AG04450 (cell line): Measurements from ENCODE around the gene MAP2K4. TPM values are rescaled to one million over a fixed set of nuclear protein-coding genes. Genes with fewer than 3 reads are reported as not detected.

ENCODE experiments used
- CTCF ChIA-PET: fragments of 300-600, 350-600 bp; formaldehyde crosslinking; extraction: SDS; loops from one replicate; lab custom pipeline; 2022; ENCODE audit warnings: antibody characterized with exemption, inconsistent platforms; lab: Charles Lee
- POLR2A ChIA-PET: fragments of 350-600 bp; formaldehyde crosslinking; extraction: SDS; loops from one replicate; lab custom pipeline; 2021; ENCODE audit warnings: antibody characterized with exemption, inconsistent platforms; lab: Yijun Ruan, JAX
- DNase-seq: peaks from one replicate; pipeline ENCODE4 v3.0.0-alpha.2; 2011; ENCODE audit warnings: low read depth, low spot score
- H3K27ac ChIP-seq: one replicate; pipeline ENCODE4 v1.5.1; 2012; ENCODE audit warnings: low read depth, low read length, control low read depth
- H3K27me3 ChIP-seq: one replicate; pipeline ENCODE4 v1.6.0; 2012; ENCODE audit warnings: low read length; ENCODE audit not compliant: control insufficient read depth, insufficient read depth
- H3K4me3 ChIP-seq: 2 replicates; pipeline ENCODE4 v1.5.1; 2011; ENCODE audit warnings: mild to moderate bottlenecking, low read depth, low read length, control low read depth
- H3K9me3 ChIP-seq: 2 replicates; pipeline ENCODE4 v1.5.1; 2012; ENCODE audit warnings: low read length; ENCODE audit not compliant: control insufficient read depth, insufficient read depth
- polyA plus RNA-seq: library from polyadenylated mRNA; depleted of rRNA; stranded (reverse); fragments of >200 nt; gene quantifications from 2 replicates; pipeline ENCODE4 v1.2.3, GENCODE V29; 2011
- TF ChIP-seq, protein P1 (sequence below): IDR thresholded peaks from 2 replicates; pipeline ENCODE4 v1.5.1; 2011; ENCODE audit warnings: low read depth, low read length, control low read depth, inconsistent platforms

Gene MAP2K4
- polyA plus RNA-seq, 1 experiment = 32.9 TPM

DNA sequence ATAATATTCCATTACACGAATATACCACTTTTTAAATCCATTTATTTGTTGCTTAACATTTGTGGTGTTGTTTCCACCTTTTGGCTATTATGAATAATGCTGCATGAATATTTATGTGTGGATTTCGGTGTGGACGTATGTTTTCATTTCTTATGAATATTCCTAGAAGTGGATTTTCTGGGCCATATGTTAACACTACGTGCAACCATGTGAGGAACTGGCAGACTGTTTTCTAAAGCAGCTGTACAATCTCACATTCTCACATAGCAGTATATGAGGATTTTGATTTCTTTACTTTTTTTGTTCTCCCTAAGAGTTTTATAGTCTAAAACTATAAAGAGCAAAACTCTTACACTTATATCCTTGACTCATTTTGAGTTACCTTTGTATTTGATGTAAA lies 143.4 kb downstream of the MAP2K4 start:
- ChIA-PET POLR2A (no interaction called here), CTCF (no interaction called here)
- H3K4me3 ChIP-seq = no peak overlapping the region
- no peak for DNase-seq
- H3K27me3 ChIP-seq = no peaks in the 10 kb centered on the region
- TF ChIP-seq, protein P1, sequence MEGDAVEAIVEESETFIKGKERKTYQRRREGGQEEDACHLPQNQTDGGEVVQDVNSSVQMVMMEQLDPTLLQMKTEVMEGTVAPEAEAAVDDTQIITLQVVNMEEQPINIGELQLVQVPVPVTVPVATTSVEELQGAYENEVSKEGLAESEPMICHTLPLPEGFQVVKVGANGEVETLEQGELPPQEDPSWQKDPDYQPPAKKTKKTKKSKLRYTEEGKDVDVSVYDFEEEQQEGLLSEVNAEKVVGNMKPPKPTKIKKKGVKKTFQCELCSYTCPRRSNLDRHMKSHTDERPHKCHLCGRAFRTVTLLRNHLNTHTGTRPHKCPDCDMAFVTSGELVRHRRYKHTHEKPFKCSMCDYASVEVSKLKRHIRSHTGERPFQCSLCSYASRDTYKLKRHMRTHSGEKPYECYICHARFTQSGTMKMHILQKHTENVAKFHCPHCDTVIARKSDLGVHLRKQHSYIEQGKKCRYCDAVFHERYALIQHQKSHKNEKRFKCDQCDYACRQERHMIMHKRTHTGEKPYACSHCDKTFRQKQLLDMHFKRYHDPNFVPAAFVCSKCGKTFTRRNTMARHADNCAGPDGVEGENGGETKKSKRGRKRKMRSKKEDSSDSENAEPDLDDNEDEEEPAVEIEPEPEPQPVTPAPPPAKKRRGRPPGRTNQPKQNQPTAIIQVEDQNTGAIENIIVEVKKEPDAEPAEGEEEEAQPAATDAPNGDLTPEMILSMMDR = no peak
- no peaks in the 10 kb centered on the region; the same call in 1 of the 2 replicates for H3K9me3 ChIP-seq
- no peak overlapping the region for H3K27ac ChIP-seq

GRCh38 chr17:12178644-12179330 lies 158.1 kb downstream of the MAP2K4 start:
- no peak for DNase-seq
- Histone ChIP-seq H3K9me3 (no peaks in the 10 kb centered on the region), H3K27ac (no peak overlapping the region), H3K27me3 (no peaks in the 10 kb centered on the region), H3K4me3 (no peak overlapping the region)
- TF ChIP-seq, protein P1 = no peak
- ChIA-PET POLR2A (interaction anchor here (0.6 kb wide), 1 partner anchor 90 kb away, joined by 5 read pairs; no protein-coding TSS in a partner anchor), CTCF (interaction anchor here (1.0 to 3.5 kb wide), 4 partner anchors 488 to 826 kb away, joined by 3 to 42 read pairs (median 19); partner anchors contain the start of gene MYOCD)

- TF ChIP-seq, protein P1 = peak; percentile 72
- CTCF ChIA-PET = interaction anchor here (0.5 to 3.5 kb wide), 15 partner anchors 50 to 851 kb away, joined by 3 to 42 read pairs (median 5); partner anchors contain the start of gene MYOCD
- peak; percentile 53 for DNase-seq
- Histone ChIP-seq H3K27me3 (no peaks in the 10 kb centered on the region), H3K27ac (no peak overlapping the region), H3K9me3 (no peaks in the 10 kb centered on the region), H3K4me3 (no peak overlapping the region)
- POLR2A ChIA-PET = no interaction called here
These were observed 160.1 kb downstream of the MAP2K4 start for GRCh38 chr17:12180644-12181261.

- Histone ChIP-seq H3K27me3 (no peaks in the 10 kb centered on the region), H3K9me3 (no peaks in the 10 kb centered on the region), H3K4me3 (no peak overlapping the region), H3K27ac (no peak overlapping the region)
- ChIA-PET CTCF (interaction anchor here (1.1 kb wide), 2 partner anchors 68 to 815 kb away, joined by 3 read pairs; no protein-coding TSS in a partner anchor), POLR2A (no interaction called here)
- DNase-seq = no peak
- TF ChIP-seq, protein P1 = no peak
These were observed 167.0 kb downstream of the MAP2K4 start for GRCh38 chr17:12187658-12188057.
